Measurements from ENCODE around the gene CDH4.

The CDH4 gene

GRCh38 chr20:61963149-61963548, 711.1 kb downstream of the CDH4 start:
- H3K27ac ChIP-seq, result no peak overlapping the region
- TF ChIP-seq, protein P1, sequence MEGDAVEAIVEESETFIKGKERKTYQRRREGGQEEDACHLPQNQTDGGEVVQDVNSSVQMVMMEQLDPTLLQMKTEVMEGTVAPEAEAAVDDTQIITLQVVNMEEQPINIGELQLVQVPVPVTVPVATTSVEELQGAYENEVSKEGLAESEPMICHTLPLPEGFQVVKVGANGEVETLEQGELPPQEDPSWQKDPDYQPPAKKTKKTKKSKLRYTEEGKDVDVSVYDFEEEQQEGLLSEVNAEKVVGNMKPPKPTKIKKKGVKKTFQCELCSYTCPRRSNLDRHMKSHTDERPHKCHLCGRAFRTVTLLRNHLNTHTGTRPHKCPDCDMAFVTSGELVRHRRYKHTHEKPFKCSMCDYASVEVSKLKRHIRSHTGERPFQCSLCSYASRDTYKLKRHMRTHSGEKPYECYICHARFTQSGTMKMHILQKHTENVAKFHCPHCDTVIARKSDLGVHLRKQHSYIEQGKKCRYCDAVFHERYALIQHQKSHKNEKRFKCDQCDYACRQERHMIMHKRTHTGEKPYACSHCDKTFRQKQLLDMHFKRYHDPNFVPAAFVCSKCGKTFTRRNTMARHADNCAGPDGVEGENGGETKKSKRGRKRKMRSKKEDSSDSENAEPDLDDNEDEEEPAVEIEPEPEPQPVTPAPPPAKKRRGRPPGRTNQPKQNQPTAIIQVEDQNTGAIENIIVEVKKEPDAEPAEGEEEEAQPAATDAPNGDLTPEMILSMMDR (conservative IDR thresholded peaks at IDR 0.05), result no peak
- no peak for TF ChIP-seq ZFX (IDR thresholded peaks at IDR 0.05)

DNA sequence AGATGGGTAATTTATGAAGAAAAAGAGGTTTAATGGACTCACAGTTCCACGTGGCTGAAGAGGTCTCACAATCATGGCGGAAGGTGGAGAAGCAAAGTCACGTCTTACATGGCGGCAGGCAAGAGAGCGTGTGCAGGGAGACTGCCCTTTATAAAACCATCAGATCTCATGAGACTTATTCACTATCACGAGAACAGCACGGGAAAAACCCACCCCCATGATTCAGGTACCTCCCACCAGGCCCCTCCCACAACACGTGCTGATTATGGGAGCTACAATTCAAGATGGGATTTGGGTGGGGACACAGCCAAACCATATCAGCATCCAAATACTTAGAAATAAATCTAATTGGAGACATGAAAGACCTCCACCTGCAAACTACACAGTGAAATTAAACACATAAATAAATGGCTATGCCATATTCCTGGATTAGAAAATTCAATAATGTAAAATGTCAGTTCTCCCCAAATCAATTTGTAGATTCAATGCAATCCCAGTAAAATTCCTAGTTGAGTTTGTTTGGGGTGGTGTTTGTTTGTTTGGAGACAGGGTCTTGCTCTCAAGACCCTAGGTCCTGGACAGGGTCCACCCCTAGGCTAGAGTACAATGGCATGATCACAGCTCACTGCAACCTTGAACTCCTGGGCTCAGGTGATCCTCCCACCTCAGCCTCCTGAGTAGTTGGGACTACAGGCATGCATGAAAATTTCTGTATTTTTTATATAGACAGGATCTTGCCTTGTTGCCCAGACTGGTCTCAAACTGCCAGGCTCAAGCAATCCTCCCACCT, 712.0 kb downstream of the CDH4 start:
- H3K27ac ChIP-seq, result no peak overlapping the region
- TF ChIP-seq, protein P1 (conservative IDR thresholded peaks at IDR 0.05), result no peak
- no peak for TF ChIP-seq ZFX (IDR thresholded peaks at IDR 0.05)

GRCh38 chr20:61964675-61965605, 712.9 kb downstream of the CDH4 start:
- TF ChIP-seq ZFX (IDR thresholded peaks at IDR 0.05), result no peak
- TF ChIP-seq, protein P1 (conservative IDR thresholded peaks at IDR 0.05), result no peak
- H3K27ac ChIP-seq, result no peak overlapping the region

DNA sequence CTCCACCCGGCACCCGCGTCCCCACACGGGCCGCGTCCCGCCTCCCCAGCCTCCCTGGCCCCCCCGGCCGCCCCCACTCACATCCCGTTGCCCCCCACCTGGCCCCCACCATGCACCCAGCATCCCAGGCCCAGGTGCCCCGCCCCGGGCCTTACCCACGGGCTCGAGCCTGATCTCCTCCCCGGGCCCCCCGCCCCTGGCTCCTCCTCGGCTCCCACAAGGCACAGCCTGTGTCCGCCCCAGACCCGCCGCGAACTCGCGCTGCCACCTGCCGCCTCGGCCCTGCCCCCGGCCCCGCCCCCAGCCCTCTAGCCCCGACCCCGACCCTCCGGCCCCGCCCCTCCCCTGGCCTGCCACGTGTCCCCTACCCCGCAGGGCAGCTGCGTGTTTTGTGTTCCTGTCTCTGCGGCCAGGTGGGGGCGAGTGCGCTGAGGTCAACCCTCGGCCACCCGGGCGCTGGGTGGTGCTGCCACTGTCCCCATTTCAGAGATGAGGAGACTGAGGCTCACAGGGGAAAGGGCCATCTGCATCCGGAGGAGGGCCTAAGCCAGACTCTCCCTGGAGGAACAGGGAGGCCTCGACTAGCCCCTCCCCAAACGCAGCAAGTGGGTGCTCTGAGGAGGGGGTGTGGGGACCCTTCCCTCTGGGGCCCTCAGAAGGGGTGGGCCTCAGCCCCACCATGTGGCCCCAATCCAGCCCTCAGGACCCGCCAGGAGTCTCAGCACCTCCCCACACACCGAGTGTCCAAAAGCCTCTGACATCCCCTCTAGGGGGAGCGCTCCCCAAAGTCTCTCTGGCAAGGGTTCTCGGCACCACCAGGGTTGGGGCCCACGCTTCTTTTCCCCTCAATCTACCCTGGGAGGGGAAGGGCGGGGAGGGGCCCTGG, 713.8 kb downstream of the CDH4 start:
- no peak for TF ChIP-seq ZFX (IDR thresholded peaks at IDR 0.05)
- TF ChIP-seq, protein P1 (conservative IDR thresholded peaks at IDR 0.05), result no peak

GRCh38 chr20:61966492-61967244, 714.6 kb downstream of the CDH4 start:
- no peak overlapping the region for H3K27ac ChIP-seq
- TF ChIP-seq, protein P1 (conservative IDR thresholded peaks at IDR 0.05), result no peak
- TF ChIP-seq ZFX (IDR thresholded peaks at IDR 0.05), result no peak

More for the DNA sequence above, 713.8 kb downstream of the CDH4 start:
- H3K27ac ChIP-seq, result no peak overlapping the region

- TF ChIP-seq, protein P1 (conservative IDR thresholded peaks at IDR 0.05), result no peak
- no peak for TF ChIP-seq ZFX (IDR thresholded peaks at IDR 0.05)
- no peak overlapping the region for H3K27ac ChIP-seq
These were observed 715.2 kb downstream of the CDH4 start for GRCh38 chr20:61967300-61967699.

Data from C4-2B (cell line).